Measurements from ENCODE around the gene PHRF1. TPM values are rescaled to one million over a fixed set of nuclear protein-coding genes. Genes with fewer than 3 reads are reported as not detected.

The PHRF1 gene
- total RNA-seq, 1 experiment from 2014 or later: 45.5 TPM

- peak overlapping the region; percentile 78 for H3K9ac ChIP-seq (ENCODE audit: low read length)
- CTCF ChIA-PET: interaction anchor here (1.0 kb wide), 2 partner anchors 52 to 225 kb away, joined by 3 read pairs; no protein-coding TSS in a partner anchor
- peak; percentile 29 for ATAC-seq
Measured at GRCh38 chr11:559712-560304, 16.5 kb upstream of the PHRF1 start.

DNA sequence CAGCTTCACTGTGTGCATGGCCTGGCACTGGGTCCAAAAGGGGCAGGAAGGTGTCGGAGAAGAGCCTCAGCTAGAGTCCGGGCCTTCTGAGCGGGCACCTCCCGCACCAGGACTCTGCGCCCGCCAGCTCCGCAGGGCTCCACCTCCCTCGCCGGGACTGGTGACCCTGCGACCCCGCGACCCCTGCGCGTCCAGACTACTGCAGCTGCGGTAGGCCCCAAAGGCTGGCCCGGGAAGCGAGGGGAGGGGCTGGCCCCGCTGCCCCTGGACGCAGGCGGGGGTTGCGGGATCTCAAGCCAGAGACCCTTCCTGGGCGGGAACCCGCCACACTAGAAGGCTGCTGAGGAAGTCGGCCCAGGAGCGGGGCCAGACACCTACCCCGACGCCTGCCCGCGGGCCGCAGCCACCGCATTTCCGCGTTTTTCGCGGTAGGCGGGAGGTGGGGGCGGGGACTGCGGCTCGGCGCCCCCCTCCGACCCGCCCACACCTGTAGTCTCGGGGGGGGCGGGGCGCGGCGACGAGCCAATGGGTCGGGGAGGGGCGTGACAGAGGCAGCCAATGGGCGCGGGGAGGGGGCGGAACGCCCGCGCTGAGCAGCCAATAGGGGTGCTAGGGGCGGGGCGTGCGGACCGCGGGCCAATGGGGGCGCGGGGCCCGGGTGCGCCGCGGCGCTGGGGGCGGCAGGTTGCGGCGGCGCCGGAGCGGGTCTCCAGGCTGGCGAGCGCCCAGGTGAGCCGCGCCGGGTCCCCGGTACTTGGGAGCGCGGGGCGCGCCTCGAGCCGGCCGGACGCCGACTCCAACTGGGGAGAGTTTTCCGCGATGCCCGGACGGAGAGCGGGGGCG, 15.7 kb upstream of the PHRF1 start, which contains the start of the genes LMNTD2 and RASSF7:
Gene LMNTD2, minus strand, starts transcription at position 434 of the 843 bp plus-strand sequence. Its CDS starts 22 bp downstream, at position 412.
Gene RASSF7, plus strand, starts transcription at position 666 of the 843 bp plus-strand sequence. CDS start 799 bp downstream, outside the sequence.
- Histone ChIP-seq H3K27me3 (ENCODE audit: insufficient read depth, low read length) (no peaks in the 10 kb centered on the region), H3K4me2 (ENCODE audit: low read length) (peak within 1 kb of the TSS; percentile 91), H3K36me3 (ENCODE audit: control insufficient read depth in 1 of 2, insufficient read depth in 2 of 2, low read length in 2 of 2) (0 out of 4 replicates have a peak, but pooled peaks cover 0 to 3% of the 10 kb centered on the region in 2 experiments), H3K9me2 (ENCODE audit: insufficient read depth) (no peaks in the 10 kb centered on the region), H2AFZ (ENCODE audit: low read depth, low read length, poor library complexity, severe bottlenecking) (no peak within 1 kb of the TSS), H4K20me1 (ENCODE audit: insufficient read depth) (no peaks in the 10 kb centered on the region), H3K9ac (ENCODE audit: low read length) (peak within 1 kb of the TSS; percentile 84), H3K79me2 (ENCODE audit: insufficient read depth, low read length) (peaks cover 15% of the 10 kb centered on the region), H3K4me1 (ENCODE audit: control insufficient read depth in 1 of 2, insufficient read depth in 2 of 2, low read length in 2 of 2) (peaks cover 23 to 40% of the 10 kb centered on the region in 2 experiments), H3K27ac (ENCODE audit: low read depth, low read length) (peak within 1 kb of the TSS; percentile 97), H3K9me3 (ENCODE audit: control insufficient read depth in 1 of 2, insufficient read depth in 1 of 2, low read depth in 1 of 2, low read length in 2 of 2) (no peaks in the 10 kb centered on the region), H3K4me3 (replicated peaks in 1 of 2; ENCODE audit: low read depth in 1 of 2, low read length in 2 of 2) (peak within 1 kb of the TSS; percentile 66 to 92)
- TSS peak; percentile 77 for BruUV-seq (replicated peaks)
- ATAC-seq (peak; percentile 84), DNase-seq (ENCODE audit: low read depth, low spot score) (peak; percentile 76)
- TF ChIP-seq ZFX (IDR thresholded peaks at IDR 0.05) (peak; percentile 92), EZH2phosphoT487 (IDR thresholded peaks at IDR 0.05; ENCODE audit: borderline replicate concordance) (no peak), POLR2A (IDR thresholded peaks at IDR 0.05; ENCODE audit: borderline replicate concordance, extremely low read depth, insufficient read depth, insufficient read length) (no peak), YY1 (IDR thresholded peaks at IDR 0.05; ENCODE audit: extremely low read depth, insufficient replicate concordance, low read depth, low read length) (no peak), POLR2AphosphoS5 (IDR thresholded peaks at IDR 0.05; ENCODE audit: low read depth, low read length) (peak; percentile 82), TCF7L2 (IDR thresholded peaks at IDR 0.05; ENCODE audit: borderline replicate concordance, extremely low read depth, insufficient read depth, insufficient read length) (no peak), SIN3A (IDR thresholded peaks at IDR 0.05; ENCODE audit: low read depth) (no peak), RAD21 (IDR thresholded peaks at IDR 0.05; ENCODE audit: low read depth) (no peak)
- TF ChIP-seq, protein P1, sequence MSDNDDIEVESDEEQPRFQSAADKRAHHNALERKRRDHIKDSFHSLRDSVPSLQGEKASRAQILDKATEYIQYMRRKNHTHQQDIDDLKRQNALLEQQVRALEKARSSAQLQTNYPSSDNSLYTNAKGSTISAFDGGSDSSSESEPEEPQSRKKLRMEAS (IDR thresholded peaks at IDR 0.05): no peak
- ChIA-PET POLR2A (interaction anchor here (1.4 kb wide), 1 partner anchor 15 kb away, joined by 7 read pairs; the partner anchor contains the start of gene PHRF1), RAD21 (ENCODE audit: low non-redundant PET in 1 of 2, low total read pairs in 2 of 2, uncharacterized antibody in 2 of 2, unreplicated experiment in 2 of 2) (interaction anchor here in 1 of 2 experiments (1.1 kb wide), 1 partner anchor 15 kb away, joined by 7 read pairs; the partner anchor contains the start of gene PHRF1), CTCF (interaction anchor here (1.0 kb wide), 2 partner anchors 52 to 224 kb away, joined by 3 read pairs; no protein-coding TSS in a partner anchor)
- intact Hi-C loops (cut with micrococcal nuclease): loop anchor here (2.0 kb wide), 1 partner anchor 24 kb away; the partner anchor contains the start of gene LRRC56

More at GRCh38 chr11:559712-560304, 16.5 kb upstream of the PHRF1 start:
- H3K27me3 ChIP-seq (ENCODE audit: insufficient read depth, low read length): no peaks in the 10 kb centered on the region
- H2AFZ ChIP-seq (ENCODE audit: low read depth, low read length, poor library complexity, severe bottlenecking): no peak overlapping the region
- H3K4me3 ChIP-seq (replicated peaks in 1 of 2; ENCODE audit: low read depth in 1 of 2, low read length in 2 of 2): peak overlapping the region; percentile 66 to 72
- H3K4me2 ChIP-seq (ENCODE audit: low read length): peak overlapping the region; percentile 83
- H3K79me2 ChIP-seq (ENCODE audit: insufficient read depth, low read length): peaks cover 15% of the 10 kb centered on the region
- peak overlapping the region; percentile 97 for H3K27ac ChIP-seq (ENCODE audit: low read depth, low read length)
- peak; percentile 44 for DNase-seq (ENCODE audit: low read depth, low spot score)
- peaks cover 23 to 41% of the 10 kb centered on the region in 2 experiments for H3K4me1 ChIP-seq (ENCODE audit: control insufficient read depth in 1 of 2, insufficient read depth in 2 of 2, low read length in 2 of 2)
- no TSS peak for BruUV-seq (replicated peaks)
- 0 out of 4 replicates have a peak, but pooled peaks cover 0 to 3% of the 10 kb centered on the region in 2 experiments for H3K36me3 ChIP-seq (ENCODE audit: control insufficient read depth in 1 of 2, insufficient read depth in 2 of 2, low read length in 2 of 2)
- H4K20me1 ChIP-seq (ENCODE audit: insufficient read depth): no peaks in the 10 kb centered on the region
- intact Hi-C loops (cut with micrococcal nuclease): loop anchor here (1.0 to 2.0 kb wide), 2 partner anchors 23 to 52 kb away; partner anchors contain the start of gene LRRC56
- RAD21 ChIA-PET (ENCODE audit: low non-redundant PET in 1 of 2, low total read pairs in 2 of 2, uncharacterized antibody in 2 of 2, unreplicated experiment in 2 of 2): interaction anchor here in 1 of 2 experiments (1.1 kb wide), 1 partner anchor 16 kb away, joined by 7 read pairs; the partner anchor contains the start of gene PHRF1
- POLR2A ChIA-PET: interaction anchor here (1.4 kb wide), 1 partner anchor 16 kb away, joined by 7 read pairs; the partner anchor contains the start of gene PHRF1
- no peaks in the 10 kb centered on the region for H3K9me2 ChIP-seq (ENCODE audit: insufficient read depth)
- H3K9me3 ChIP-seq (ENCODE audit: control insufficient read depth in 1 of 2, insufficient read depth in 1 of 2, low read depth in 1 of 2, low read length in 2 of 2): no peaks in the 10 kb centered on the region
- no peak for TF ChIP-seq JUND (IDR thresholded peaks at IDR 0.05)
- peak; percentile 59 for TF ChIP-seq POLR2AphosphoS5 (IDR thresholded peaks at IDR 0.05; ENCODE audit: low read depth, low read length)
- no peak for TF ChIP-seq EZH2phosphoT487 (IDR thresholded peaks at IDR 0.05; ENCODE audit: borderline replicate concordance)
- TF ChIP-seq ZNF274 (IDR thresholded peaks at IDR 0.05; ENCODE audit: low read depth, low read length): no peak
- TF ChIP-seq ELF1 (IDR thresholded peaks at IDR 0.05; ENCODE audit: borderline replicate concordance, low read depth): no peak
- TF ChIP-seq SRF (IDR thresholded peaks at IDR 0.05; ENCODE audit: low read depth): no peak

All from HCT116 (cell line).